HL-60/S4 treated with phorbol 12-myristate 13-acetate at 8.2 ng/mL for 4 days and 3 days (cell line): ENCODE results near the gene FGFBP1.
"Not testable (repeated sequence)": the region's sequence is repeated elsewhere in the genome, so short reads cannot be mapped to it uniquely, and the experiment has no call there.

Source experiments
- in situ Hi-C: fragments of 300-500 bp; cut with MboI; formaldehyde crosslinking; loops from 2 replicates; pipeline ENCODE4 v1.15.0; 2022; ENCODE audit warnings: low sequenced_read_pairs

FGFBP1 gene

GRCh38 chr4:15947684-15948083 lies 9.1 kb upstream of the FGFBP1 start:
- in situ Hi-C loops = no loop called here

DNA sequence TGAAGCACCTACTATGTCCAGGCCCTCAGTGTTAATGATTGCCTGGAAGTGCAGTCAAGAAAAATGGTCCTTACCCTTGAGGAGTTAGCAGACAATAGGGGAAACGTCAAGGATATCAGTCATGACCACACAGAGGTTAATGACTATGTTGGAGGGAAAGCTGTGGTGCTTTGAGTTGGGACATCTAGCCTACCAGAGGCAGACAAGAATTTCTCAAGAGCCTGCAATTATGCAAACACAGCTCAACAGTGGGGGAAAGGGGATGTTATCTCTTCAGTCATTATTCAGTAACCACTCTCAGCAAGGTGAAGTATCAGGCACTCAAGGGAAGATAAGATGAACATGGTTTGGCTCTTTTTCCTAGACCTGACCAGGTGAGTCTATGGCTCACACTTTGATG lies 7.0 kb upstream of the FGFBP1 start:
- in situ Hi-C loops = no loop called here

- in situ Hi-C loops = no loop called here
Observed at GRCh38 chr4:15944895-15945294, 6.4 kb upstream of the FGFBP1 start.

- in situ Hi-C loops = no loop called here
Observed at GRCh38 chr4:15942283-15942682, 3.7 kb upstream of the FGFBP1 start.

DNA sequence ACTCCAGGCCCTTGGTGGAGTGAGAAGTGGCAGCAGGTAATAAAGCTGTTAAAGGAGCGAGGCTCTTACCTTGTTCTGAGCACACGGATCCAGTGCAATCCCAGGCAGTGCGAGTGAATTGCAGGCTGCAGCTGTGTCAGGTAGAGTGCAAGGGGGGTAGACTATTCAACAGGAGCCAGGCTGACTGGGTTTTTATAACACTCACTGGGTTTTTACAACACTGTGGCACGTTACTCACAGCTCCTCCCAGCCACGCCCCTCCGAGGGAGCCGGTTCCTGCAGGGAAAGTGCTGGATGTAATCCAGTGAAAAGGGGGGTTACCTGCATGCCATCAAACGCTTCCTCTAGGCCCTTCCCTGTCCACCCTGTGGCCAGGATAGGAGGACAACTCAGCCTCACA lies 358 bp downstream of the FGFBP1 start:
- in situ Hi-C loops = no loop called here

DNA sequence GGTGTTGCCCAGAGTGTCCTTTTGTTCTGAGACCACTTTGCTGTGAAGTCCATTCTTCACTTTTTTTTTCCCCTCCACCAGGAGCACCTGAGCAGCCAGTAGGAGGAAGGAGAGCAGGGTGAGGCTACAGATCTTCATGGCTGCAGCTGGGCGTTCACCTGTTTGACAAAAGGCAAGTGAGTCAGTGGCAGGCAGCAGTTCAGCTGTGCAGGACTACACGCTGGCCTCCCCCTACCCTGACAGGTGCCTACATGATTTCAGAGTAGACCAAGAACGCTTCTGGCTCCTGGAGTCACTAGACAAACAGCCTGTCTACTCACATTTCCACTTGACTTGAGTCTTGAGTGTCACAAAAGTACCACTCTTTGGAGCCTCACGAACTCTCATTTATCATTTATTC lies 2.0 kb downstream of the FGFBP1 start:
- in situ Hi-C loops = no loop called here

GRCh38 chr4:15935504-15936402 lies 2.8 kb downstream of the FGFBP1 start:
- in situ Hi-C loops = no loop called here

GRCh38 chr4:15934259-15934658 lies 4.3 kb downstream of the FGFBP1 start:
- in situ Hi-C loops = no loop called here

DNA sequence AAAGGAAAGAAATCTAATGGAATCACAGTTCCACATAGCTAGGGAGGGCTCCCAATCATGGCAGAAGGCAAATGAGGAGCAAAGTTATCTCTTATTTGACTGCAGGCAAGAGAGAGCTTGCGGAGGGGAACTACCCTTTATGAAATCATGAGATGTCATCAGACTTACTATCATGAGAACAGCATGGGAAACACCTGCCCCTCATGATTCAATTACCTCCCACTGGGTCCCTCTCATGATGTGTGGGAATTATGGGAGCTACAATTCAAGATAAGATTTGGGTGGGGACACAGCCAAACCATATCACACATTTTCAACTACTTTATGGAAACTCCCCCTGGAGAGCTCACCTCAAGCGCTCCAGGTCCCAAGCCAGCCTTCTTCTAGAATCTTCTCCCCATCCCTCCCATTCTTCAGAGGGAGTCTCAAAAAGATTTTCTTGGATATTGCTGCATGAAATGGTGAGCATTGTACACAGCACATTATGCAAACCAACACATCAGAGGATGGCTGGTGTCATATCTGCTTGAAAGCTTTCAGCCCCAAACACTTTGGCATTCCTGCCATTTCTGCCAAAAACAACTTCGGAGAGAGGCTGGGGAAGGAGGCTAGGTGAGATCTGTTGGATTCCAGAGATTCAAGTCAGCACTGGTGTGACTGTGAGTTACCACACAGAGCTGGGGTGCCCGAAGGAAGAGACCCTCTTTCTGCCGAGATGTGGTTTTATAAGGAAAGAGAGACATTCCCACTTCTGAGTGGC lies 6.9 kb downstream of the FGFBP1 start:
- in situ Hi-C loops = no loop called here

GRCh38 chr4:15930314-15930713 lies 8.2 kb downstream of the FGFBP1 start:
- in situ Hi-C loops = no loop called here

DNA sequence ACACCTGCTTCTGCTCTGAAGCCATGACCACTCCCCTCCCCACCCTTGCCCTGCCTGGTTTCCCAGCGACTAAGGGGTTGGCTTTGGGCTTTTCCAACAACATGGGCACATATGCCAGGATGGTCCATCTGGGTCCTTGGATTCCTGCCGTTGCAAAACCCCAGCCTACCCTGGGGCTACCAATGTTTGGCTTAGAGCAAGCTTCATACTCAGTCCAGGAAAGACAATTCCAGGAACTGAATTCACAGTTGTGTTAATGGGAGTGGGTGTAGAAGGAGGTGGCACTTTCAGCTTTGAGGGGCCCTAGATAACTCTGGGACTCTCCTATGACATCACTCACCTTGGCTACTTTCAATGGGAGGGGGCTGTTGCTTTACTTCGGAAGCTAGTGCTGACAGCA lies 9.0 kb downstream of the FGFBP1 start:
- in situ Hi-C loops = no loop called here

GRCh38 chr4:15928883-15929282 lies 9.7 kb downstream of the FGFBP1 start:
- in situ Hi-C loops = no loop called here

DNA sequence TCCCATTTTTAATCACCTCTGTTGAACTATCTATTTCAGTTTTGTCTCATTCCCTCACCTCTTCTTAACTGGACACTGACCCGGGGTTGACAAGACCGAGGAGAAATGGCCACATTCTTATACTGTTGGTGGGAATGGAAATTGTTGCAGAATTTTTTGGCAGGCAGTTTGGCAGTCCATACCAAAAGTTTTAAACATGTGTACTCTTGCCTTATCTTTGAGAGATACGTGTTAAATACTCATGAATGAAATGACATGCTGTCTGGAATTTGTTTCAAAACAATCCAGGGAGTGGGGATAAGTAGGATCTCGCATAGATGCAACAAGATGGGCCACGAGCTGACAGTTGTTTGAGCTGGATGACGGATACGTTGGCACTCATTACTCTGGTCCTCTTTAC lies 12.1 kb downstream of the FGFBP1 start:
- in situ Hi-C loops = no loop called here

DNA sequence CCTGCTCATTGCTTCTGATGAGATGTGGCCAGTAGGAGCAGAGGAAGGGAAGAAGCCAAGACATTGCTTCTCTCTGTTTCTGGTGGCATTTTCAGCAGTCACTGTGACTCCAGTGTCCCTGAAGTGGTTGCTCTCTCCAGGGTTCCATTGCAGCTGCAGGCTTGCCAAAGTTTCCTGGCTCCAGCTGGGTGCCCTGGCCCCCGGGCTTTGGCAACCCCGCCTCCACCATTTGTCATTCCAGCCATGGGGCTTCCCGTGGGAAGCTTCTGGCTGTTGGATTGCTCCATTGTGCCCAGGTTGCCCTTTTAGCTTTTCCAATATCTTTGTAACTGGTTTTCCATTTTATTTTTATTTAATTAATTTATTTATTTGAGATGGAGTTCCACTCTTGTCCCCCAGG lies 12.7 kb downstream of the FGFBP1 start:
- in situ Hi-C loops = no loop called here

GRCh38 chr4:15921592-15921932 lies 17.0 kb downstream of the FGFBP1 start:
- in situ Hi-C loops = no loop called here

GRCh38 chr4:15920723-15921591 lies 17.6 kb downstream of the FGFBP1 start:
- in situ Hi-C loops = no loop called here

DNA sequence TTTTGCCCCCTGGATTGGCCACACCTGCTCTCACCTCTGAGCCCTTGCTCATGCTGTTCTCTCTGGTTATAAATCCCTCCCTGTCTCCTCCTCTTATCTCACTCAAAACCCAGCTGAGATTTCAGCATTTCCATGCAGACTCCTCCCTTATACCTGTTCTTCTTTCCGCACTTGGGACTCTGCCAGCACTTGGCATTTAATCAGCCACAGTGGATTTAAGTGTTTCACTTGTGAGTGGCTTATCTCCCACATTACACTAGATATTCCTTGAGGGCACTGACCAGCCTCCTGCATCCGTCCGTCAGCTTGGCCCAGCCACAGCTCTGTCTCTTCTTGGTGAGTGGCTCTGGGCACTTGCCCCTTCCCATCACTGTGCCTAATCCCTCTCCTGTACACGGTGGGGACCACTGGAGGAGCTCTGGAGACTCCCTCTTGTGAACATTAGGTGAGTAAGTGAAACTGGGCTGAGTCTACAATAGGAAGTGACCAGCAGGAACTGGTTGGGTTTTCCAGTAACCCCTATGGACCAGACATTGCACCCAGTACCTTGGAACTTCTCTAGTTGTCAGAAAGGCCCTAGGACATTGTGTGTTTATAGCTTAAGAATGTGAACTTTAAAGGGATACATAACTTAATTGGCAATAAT lies 19.9 kb downstream of the FGFBP1 start:
- in situ Hi-C loops = no loop called here

DNA sequence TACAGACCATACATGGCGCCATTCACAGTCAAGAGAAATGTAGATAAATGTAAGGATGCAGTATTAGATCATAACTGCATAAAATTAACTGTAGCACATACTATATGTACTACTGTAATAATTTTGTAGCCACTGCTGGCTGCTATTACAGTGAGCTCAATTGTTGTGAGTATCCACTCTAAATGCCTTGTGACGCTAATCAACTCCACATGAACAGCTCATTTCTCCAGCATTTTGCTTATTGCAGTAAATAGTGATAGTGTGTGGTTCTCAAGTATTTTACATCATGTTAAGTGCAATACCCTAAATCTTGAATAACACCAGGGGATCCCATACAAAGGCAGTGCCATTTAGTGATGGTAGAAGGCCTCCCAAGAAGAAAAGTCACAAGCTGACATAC lies 21.2 kb downstream of the FGFBP1 start:
- in situ Hi-C loops = no loop called here

DNA sequence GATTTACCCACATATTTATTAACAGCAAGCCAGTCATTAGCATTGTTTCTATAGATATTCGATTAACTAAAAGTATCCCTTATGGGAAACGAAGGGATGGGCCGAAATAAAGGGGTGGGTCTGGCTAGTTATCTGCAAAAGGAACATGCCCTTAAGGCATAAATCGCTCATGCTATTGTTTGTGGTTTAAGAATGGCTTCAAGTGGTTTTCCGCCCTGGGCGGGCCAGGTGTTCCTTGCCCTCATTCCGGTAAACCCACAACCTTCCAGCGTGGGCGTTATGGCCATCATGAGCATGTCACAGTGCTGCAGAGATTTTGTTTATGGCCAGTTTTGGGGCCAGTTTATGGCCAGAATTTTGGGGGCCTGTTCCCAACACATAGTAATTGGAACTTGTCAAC lies 22.2 kb downstream of the FGFBP1 start:
- in situ Hi-C loops = not testable (repeated sequence)

DNA sequence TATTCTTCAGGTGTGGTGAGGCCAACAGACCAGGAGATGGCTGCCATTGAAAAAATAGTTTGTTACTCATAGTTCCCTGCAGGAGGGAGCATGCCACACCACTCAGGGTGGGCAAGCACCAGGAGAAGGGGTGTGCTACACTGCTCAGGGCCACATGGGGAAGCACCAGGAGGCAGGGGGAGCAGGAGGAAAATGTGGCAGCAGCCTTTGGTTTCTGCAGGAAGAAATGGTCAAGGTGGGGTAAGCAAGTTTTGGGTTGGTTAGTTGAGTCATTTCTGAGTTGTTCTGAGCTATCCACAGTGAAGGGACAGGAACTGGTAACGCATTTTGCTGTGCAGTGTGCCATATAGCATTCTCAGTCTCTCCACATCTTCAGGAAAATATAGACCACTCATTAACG lies 23.8 kb downstream of the FGFBP1 start:
- in situ Hi-C loops = no loop called here

DNA sequence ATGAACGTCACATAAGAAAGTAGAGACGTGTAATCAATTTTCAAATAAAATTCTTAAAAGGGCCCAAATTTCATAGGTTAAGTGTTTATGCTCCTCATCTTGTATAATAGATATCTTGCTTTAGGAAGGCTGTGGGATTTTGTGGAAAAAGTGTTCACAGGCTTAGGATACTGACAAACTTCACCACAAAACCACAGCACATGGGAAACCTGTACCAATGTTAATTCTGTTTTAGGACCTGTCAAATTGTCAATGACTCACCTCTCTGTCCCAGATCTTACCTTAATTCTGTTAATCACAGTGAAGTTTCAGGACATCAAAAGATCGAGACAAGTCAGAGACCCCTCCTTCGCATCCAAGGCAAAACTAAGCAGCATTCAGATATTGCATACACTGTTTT lies 24.2 kb downstream of the FGFBP1 start:
- in situ Hi-C loops = no loop called here
